ENCODE measurements around the gene PLSCR3.

Gene PLSCR3

GRCh38 chr17:7354262-7354843 lies 40.0 kb downstream of the PLSCR3 start:
- in situ Hi-C loops (cut with MboI; ENCODE audit: low sequenced_read_pairs, unreplicated experiment) = no loop called here
- no peak for TF ChIP-seq CTCF (IDR thresholded peaks at IDR 0.05; ENCODE audit: borderline replicate concordance, control extremely low read depth, extremely low read depth, insufficient read depth, missing control alignments)
- no peak for DNase-seq (ENCODE audit: low spot score)

DNA sequence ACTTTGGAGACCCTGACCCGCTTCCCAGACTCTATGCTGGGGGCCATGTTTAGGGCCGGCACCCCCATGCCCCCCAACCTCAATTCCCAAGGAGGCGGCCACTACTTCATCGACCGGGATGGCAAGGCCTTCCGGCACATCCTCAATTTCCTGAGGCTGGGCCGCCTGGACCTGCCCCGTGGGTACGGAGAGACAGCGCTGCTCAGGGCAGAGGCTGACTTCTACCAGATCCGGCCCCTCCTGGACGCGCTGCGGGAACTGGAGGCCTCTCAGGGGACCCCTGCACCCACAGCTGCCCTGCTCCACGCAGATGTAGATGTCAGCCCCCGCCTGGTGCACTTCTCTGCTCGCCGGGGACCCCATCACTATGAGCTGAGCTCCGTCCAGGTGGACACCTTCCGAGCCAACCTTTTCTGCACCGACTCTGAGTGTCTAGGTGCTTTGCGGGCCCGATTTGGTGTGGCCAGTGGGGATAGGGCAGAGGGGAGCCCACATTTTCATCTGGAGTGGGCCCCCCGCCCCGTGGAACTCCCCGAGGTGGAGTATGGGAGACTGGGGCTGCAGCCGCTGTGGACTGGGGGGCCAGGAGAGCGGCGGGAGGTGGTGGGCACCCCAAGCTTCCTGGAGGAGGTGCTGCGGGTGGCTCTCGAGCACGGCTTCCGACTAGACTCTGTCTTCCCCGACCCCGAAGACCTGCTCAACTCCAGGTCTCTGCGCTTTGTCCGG lies 41.3 kb downstream of the PLSCR3 start:
- in situ Hi-C loops (cut with MboI; ENCODE audit: low sequenced_read_pairs, unreplicated experiment) = no loop called here
- no peak for TF ChIP-seq CTCF (IDR thresholded peaks at IDR 0.05; ENCODE audit: borderline replicate concordance, control extremely low read depth, extremely low read depth, insufficient read depth, missing control alignments)
- no peak for DNase-seq (ENCODE audit: low spot score)

GRCh38 chr17:7352503-7352889 lies 41.8 kb downstream of the PLSCR3 start:
- TF ChIP-seq CTCF (IDR thresholded peaks at IDR 0.05; ENCODE audit: borderline replicate concordance, control extremely low read depth, extremely low read depth, insufficient read depth, missing control alignments) = peak; percentile 51
- DNase-seq (ENCODE audit: low spot score) = no peak
- in situ Hi-C loops (cut with MboI; ENCODE audit: low sequenced_read_pairs, unreplicated experiment) = no loop called here

GRCh38 chr17:7351665-7352502 lies 42.4 kb downstream of the PLSCR3 start, which contains the start of gene KCTD11:
Gene KCTD11 (plus strand): TSS chr17:7352162.
- no peak for TF ChIP-seq CTCF (IDR thresholded peaks at IDR 0.05; ENCODE audit: borderline replicate concordance, control extremely low read depth, extremely low read depth, insufficient read depth, missing control alignments)
- in situ Hi-C loops (cut with MboI; ENCODE audit: low sequenced_read_pairs, unreplicated experiment) = no loop called here
- peak; percentile 96 for DNase-seq (ENCODE audit: low spot score)

DNA sequence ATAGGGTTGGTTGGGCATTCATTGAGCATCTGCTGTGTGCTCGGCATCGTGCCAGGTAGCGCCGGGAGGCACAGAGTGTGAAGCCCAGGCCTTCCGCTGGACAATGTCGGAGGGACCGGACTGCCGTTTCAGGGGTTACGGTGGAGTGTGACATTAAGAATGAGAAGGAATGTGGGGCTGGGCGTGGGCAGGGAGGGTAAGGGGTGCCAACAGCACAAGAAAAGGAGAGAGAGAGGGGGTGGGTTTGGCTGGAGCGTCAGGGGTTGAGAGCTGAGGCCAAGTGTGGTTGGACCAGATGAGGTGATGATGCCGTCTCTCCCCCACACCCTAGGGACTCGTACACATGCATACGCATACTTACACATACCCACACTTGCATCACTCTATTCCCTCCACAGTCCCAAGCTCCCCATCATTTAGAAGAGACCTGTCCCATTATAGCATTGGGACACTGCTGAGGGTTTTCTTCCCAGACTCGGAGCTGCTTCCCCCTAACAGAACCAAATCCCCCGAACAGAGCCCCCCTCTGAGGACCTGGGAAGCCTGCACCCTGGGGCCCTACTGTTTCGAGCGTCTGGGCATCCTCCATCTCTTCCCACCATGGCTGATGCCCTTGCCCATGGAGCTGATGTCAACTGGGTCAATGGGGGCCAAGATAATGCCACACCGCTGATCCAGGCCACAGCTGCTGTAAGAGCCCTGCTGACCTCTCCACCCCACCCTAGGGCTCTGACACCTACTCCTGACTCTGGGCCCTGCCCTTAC lies 45.7 kb downstream of the PLSCR3 start:
- no peak for DNase-seq (ENCODE audit: low spot score)
- TF ChIP-seq CTCF (IDR thresholded peaks at IDR 0.05; ENCODE audit: borderline replicate concordance, control extremely low read depth, extremely low read depth, insufficient read depth, missing control alignments) = no peak
- in situ Hi-C loops (cut with MboI; ENCODE audit: low sequenced_read_pairs, unreplicated experiment) = no loop called here
